HG03432 (cell line): ENCODE measurements around the gene JKAMP.
"Not testable (repeated sequence)": the region's sequence is repeated elsewhere in the genome, so short reads cannot be mapped to it uniquely, and the experiment has no call there.

Experiments used
- ATAC-seq: cut with Tn5 transposase; IDR thresholded peaks from one replicate; pipeline ENCODE4 v1.9.1; 2021; ENCODE audit warnings: mild to moderate bottlenecking, moderate library complexity; ENCODE audit not compliant: unreplicated experiment

The JKAMP gene

GRCh38 chr14:59483819-59484638, at the start of gene JKAMP, which contains the start of gene L3HYPDH:
Gene JKAMP (plus strand): TSS chr14:59484517. CDS start chr14:59484590, 73 bp downstream.
Gene L3HYPDH (minus strand): TSS chr14:59484408. CDS start chr14:59484316, 92 bp downstream.
- ATAC-seq = peak; percentile 92

GRCh38 chr14:59435101-59435500, 49.2 kb upstream of the JKAMP start:
- no peak for ATAC-seq

- ATAC-seq = no peak
These were observed 48.3 kb upstream of the JKAMP start for GRCh38 chr14:59435987-59436386.

GRCh38 chr14:59438195-59438647, 46.1 kb upstream of the JKAMP start:
- ATAC-seq = no peak

- no peak for ATAC-seq
These were observed 44.9 kb upstream of the JKAMP start for GRCh38 chr14:59439256-59439965.

- not testable (repeated sequence) for ATAC-seq
These were observed 35.6 kb upstream of the JKAMP start for GRCh38 chr14:59448673-59449072.

- no peak for ATAC-seq
These were observed 33.6 kb upstream of the JKAMP start for GRCh38 chr14:59450716-59451115.

GRCh38 chr14:59451849-59452248, 32.5 kb upstream of the JKAMP start:
- no peak for ATAC-seq

- no peak for ATAC-seq
These were observed 30.2 kb upstream of the JKAMP start for GRCh38 chr14:59454139-59454538.

GRCh38 chr14:59455411-59455810, 28.9 kb upstream of the JKAMP start:
- ATAC-seq = no peak

- ATAC-seq = no peak
These were observed 25.8 kb upstream of the JKAMP start for GRCh38 chr14:59458486-59458885.

GRCh38 chr14:59460378-59460777, 23.9 kb upstream of the JKAMP start:
- no peak for ATAC-seq

- no peak for ATAC-seq
These were observed 22.4 kb upstream of the JKAMP start for GRCh38 chr14:59461891-59462290.

GRCh38 chr14:59463787-59464485, 20.4 kb upstream of the JKAMP start:
- no peak for ATAC-seq

- peak; percentile 79 for ATAC-seq
These were observed 19.6 kb upstream of the JKAMP start for GRCh38 chr14:59464486-59465315.

GRCh38 chr14:59465316-59466135, 18.8 kb upstream of the JKAMP start, which contains the start of gene GPR135:
Gene GPR135 (minus strand): TSS chr14:59465380. CDS start chr14:59465226, 154 bp downstream.
- peak; percentile 52 for ATAC-seq

- no peak for ATAC-seq
These were observed 10.1 kb upstream of the JKAMP start for GRCh38 chr14:59474172-59474571.

- no peak for ATAC-seq
These were observed 8.6 kb upstream of the JKAMP start for GRCh38 chr14:59475709-59476108.

GRCh38 chr14:59478540-59478939, 5.8 kb upstream of the JKAMP start:
- ATAC-seq = no peak
